Right atrium auricular region (tissue), 2 donors: ENCODE data around the gene SUGP1. TPM values are rescaled to one million over a fixed set of nuclear protein-coding genes. Genes with fewer than 3 reads are reported as not detected.

Source experiments
- DNase-seq: peaks from one replicate; pipeline ENCODE4 v3.0.0-alpha.2; 2019; ENCODE audit warnings: low spot score
- H3K27ac ChIP-seq, 2 donors: fragments of 200-600 bp; sonication (generic); 1 replicate in 1 of 2; 2 replicates in 1 of 2; pipeline ENCODE4 v1.5.1; 2016 to 2019
- H3K27me3 ChIP-seq, 2 donors: fragments of 200-600 bp; sonication (generic); one replicate each; pipeline versions ENCODE4 v1.5.1 to v1.6.0; 2017 to 2019
- H3K36me3 ChIP-seq: fragments of 200-600 bp; sonication (generic); one replicate; pipeline ENCODE4 v1.5.1; 2016
- H3K4me1 ChIP-seq, 2 donors: fragments of 200-600 bp; sonication (generic); one replicate each; pipeline versions ENCODE4 v1.5.1 to v1.6.0; 2017 to 2019
- H3K4me3 ChIP-seq, 2 donors: fragments of 200-600 bp; sonication (generic); 1 replicate in 1 of 2; 2 replicates in 1 of 2; pipeline ENCODE4 v1.5.1; 2017 to 2019; ENCODE audit warnings: mild to moderate bottlenecking in 1 of 2, moderate library complexity in 1 of 2
- H3K9me3 ChIP-seq, 2 donors: fragments of 200-600 bp; sonication (generic); one replicate each; pipeline ENCODE4 v1.5.1; 2019
- CTCF ChIP-seq, 2 donors: fragments of 200-600 bp; sonication (generic); IDR thresholded peaks; one replicate each; pipeline ENCODE4 v1.5.1; 2019; ENCODE audit warnings: antibody characterized with exemption in 2 of 2
- total RNA-seq, 2 donors: library from RNA; depleted of rRNA; stranded (reverse); fragments of >200 nt; gene quantifications; one replicate each; pipeline ENCODE4 v1.1.0, GENCODE V29; 2016

Gene SUGP1
- total RNA-seq, 2 donors from 2014 or later, result 33.7 to 36.6 TPM

DNA sequence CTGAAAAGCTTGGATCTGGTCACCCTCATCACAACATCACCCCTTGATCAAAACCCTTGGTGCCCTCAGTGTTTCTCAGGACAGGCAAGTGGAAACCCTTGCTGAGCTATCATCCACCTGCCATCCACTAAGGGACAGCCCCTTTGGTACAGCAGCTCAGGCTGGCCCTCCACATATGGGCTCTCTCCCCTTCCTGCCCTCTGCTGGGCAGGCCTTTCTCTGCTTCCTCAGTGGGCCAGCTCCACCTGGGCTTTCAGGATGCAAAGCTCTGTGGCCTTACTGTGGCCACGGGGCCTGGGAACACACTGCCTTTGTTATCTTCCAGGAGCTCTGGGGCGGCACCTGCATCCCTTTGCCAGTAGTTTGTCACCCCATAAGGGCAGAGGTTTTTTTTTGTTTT, 4.9 kb downstream of the SUGP1 start:
- H3K27ac ChIP-seq, result no peak overlapping the region
- no peak for TF ChIP-seq CTCF (IDR thresholded peaks at IDR 0.05)
- H3K4me1 ChIP-seq, result peaks cover 0 to 14% of the 10 kb centered on the region in 2 donors
- H3K4me3 ChIP-seq, result no peak overlapping the region
- peaks cover 28% of the 10 kb centered on the region for H3K36me3 ChIP-seq
- H3K27me3 ChIP-seq, result no peaks in the 10 kb centered on the region
- DNase-seq, result no peak
- no peaks in the 10 kb centered on the region for H3K9me3 ChIP-seq

GRCh38 chr19:19308373-19308772, 11.9 kb downstream of the SUGP1 start:
- no peak for TF ChIP-seq CTCF (IDR thresholded peaks at IDR 0.05)
- no peak overlapping the region for H3K27ac ChIP-seq

GRCh38 chr19:19306191-19306590, 14.1 kb downstream of the SUGP1 start:
- Histone ChIP-seq H3K27ac (no peak overlapping the region), H3K36me3 (peaks cover 66% of the 10 kb centered on the region), H3K4me1 (no peaks in the 10 kb centered on the region), H3K27me3 (no peaks in the 10 kb centered on the region), H3K9me3 (no peaks in the 10 kb centered on the region), H3K4me3 (no peak overlapping the region)
- TF ChIP-seq CTCF (IDR thresholded peaks at IDR 0.05), result no peak
- DNase-seq, result no peak

More at GRCh38 chr19:19308373-19308772, 11.9 kb downstream of the SUGP1 start:
- Histone ChIP-seq H3K27me3 (no peaks in the 10 kb centered on the region), H3K36me3 (peaks cover 50% of the 10 kb centered on the region), H3K4me1 (no peaks in the 10 kb centered on the region), H3K9me3 (no peaks in the 10 kb centered on the region), H3K4me3 (no peak overlapping the region)
- no peak for DNase-seq

GRCh38 chr19:19305696-19306095, 14.6 kb downstream of the SUGP1 start:
- no peak for TF ChIP-seq CTCF (IDR thresholded peaks at IDR 0.05)
- Histone ChIP-seq H3K36me3 (peaks cover 71% of the 10 kb centered on the region), H3K4me1 (no peaks in the 10 kb centered on the region), H3K9me3 (no peaks in the 10 kb centered on the region), H3K4me3 (no peak overlapping the region), H3K27ac (no peak overlapping the region), H3K27me3 (no peaks in the 10 kb centered on the region)
- DNase-seq, result no peak

GRCh38 chr19:19305066-19305465, 15.2 kb downstream of the SUGP1 start:
- Histone ChIP-seq H3K4me3 (no peak overlapping the region), H3K27ac (no peak overlapping the region), H3K9me3 (no peaks in the 10 kb centered on the region), H3K4me1 (no peaks in the 10 kb centered on the region), H3K27me3 (no peaks in the 10 kb centered on the region), H3K36me3 (peaks cover 72% of the 10 kb centered on the region)
- no peak for DNase-seq
- TF ChIP-seq CTCF (IDR thresholded peaks at IDR 0.05), result no peak

DNA sequence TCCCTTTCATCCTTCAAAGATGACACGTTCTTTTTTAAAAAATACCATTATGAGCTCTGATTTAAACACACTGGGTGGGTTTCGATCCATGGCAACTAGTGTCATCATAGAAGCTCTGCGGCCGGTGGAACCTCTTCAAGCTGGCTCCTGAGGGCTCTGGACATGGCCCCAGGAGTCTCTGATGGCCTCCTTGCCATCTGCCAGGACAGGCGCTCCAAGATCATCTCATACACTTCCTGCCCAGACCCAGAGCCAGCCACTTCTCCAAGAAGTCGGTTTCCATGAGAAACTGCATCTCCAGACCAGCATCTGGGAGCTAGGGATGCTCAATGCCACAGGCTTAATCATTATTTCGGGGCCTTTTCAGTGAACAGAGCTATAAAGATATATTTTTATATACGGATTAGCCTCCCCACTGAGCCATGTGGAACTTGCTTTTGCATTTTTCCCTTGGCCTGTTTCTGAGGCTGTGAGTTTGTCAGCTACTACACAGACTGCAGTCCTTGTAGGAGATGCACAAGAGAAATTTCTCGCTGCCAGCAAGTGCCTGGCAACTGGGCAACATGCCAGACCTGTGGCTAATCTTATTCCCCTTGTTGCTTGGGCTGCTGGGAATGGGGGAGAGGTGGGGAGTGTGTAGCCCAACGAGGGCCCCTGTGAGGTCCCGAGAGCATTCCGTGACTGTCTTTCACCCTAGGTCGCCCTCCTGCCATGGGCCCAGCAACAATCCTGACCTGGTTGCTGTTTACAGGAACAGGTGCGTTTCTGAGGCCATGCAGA, 15.9 kb downstream of the SUGP1 start:
- Histone ChIP-seq H3K4me1 (no peaks in the 10 kb centered on the region), H3K9me3 (no peaks in the 10 kb centered on the region), H3K4me3 (no peak overlapping the region), H3K27ac (no peak overlapping the region), H3K36me3 (peaks cover 65% of the 10 kb centered on the region), H3K27me3 (no peaks in the 10 kb centered on the region)
- no peak for TF ChIP-seq CTCF (IDR thresholded peaks at IDR 0.05)
- DNase-seq, result no peak
